ENCODE results near the gene PPFIA1.

DNA sequence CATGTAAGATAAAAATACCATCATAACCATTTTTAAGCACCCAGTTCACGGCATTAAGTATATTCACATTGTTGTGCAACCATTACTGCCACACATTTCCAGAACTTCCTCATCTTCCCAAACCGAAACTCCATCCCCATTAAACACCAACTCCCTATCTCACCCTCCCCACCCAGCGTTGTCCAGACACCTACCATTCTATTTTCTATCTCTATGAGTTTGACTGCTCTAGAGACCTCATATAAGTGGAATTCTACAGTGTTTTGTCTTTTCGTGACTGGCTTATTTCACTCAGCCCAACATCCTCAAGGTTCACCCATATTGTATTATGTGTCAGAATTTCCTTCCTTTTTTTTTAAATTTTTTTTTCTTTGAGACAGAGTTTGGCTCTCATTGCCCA lies 45.2 kb downstream of the PPFIA1 start:
- TF ChIP-seq SIN3A (IDR thresholded peaks at IDR 0.05; ENCODE audit: borderline replicate concordance, low read depth, low read length) (no peak), POLR2AphosphoS5 (IDR thresholded peaks at IDR 0.05; ENCODE audit: low read depth, low read length) (no peak), CTCF (IDR thresholded peaks at IDR 0.05) (no peak), CHD2 (IDR thresholded peaks at IDR 0.05; ENCODE audit: low read length, partially characterized antibody) (no peak), USF2 (IDR thresholded peaks at IDR 0.05; ENCODE audit: borderline replicate concordance, low read depth, low read length) (no peak)
